ENCODE results near the gene LDLR. TPM values are rescaled to one million over a fixed set of nuclear protein-coding genes. Genes with fewer than 3 reads are reported as not detected.
"Not testable (repeated sequence)": the region's sequence is repeated elsewhere in the genome, so short reads cannot be mapped to it uniquely, and the experiment has no call there.

Gene LDLR
- total RNA-seq, 2 donors from 2014 or later, result 179 to 194 TPM

- Mint-ChIP-seq H3K27ac (no peak overlapping the region), H3K36me3 (no peaks in the 10 kb centered on the region), H3K4me1 (ENCODE audit: low read depth in 2 of 2) (no peaks in the 10 kb centered on the region), H3K27me3 (no peaks in the 10 kb centered on the region), H3K4me3 (no peak overlapping the region), H3K9me3 (no peaks in the 10 kb centered on the region)
- DNase-seq (ENCODE audit: low spot score), result no peak
- no peak for ATAC-seq
These were observed 56.3 kb downstream of the LDLR start for GRCh38 chr19:11145536-11145924.

GRCh38 chr19:11148001-11148400 lies 58.7 kb downstream of the LDLR start:
- no peaks in the 10 kb centered on the region for H3K36me3 Mint-ChIP-seq
- DNase-seq (ENCODE audit: low spot score) (no peak), ATAC-seq (no peak)
- no peaks in the 10 kb centered on the region for H3K4me1 Mint-ChIP-seq (ENCODE audit: low read depth in 2 of 2)
- no peak overlapping the region for H3K27ac Mint-ChIP-seq
- H3K4me3 Mint-ChIP-seq, result no peak overlapping the region
- H3K27me3 Mint-ChIP-seq, result no peaks in the 10 kb centered on the region
- H3K9me3 Mint-ChIP-seq, result no peaks in the 10 kb centered on the region

- peaks cover 11 to 13% of the 10 kb centered on the region in 2 donors for H3K4me1 Mint-ChIP-seq (ENCODE audit: low read depth in 2 of 2)
- H3K4me3 Mint-ChIP-seq, result no peak overlapping the region
- no peaks in the 10 kb centered on the region for H3K9me3 Mint-ChIP-seq
- H3K27me3 Mint-ChIP-seq, result no peaks in the 10 kb centered on the region
- ATAC-seq (no peak), DNase-seq (ENCODE audit: low spot score) (no peak)
- H3K36me3 Mint-ChIP-seq, result no peaks in the 10 kb centered on the region
- H3K27ac Mint-ChIP-seq, result no peak overlapping the region
These were observed 61.9 kb downstream of the LDLR start for GRCh38 chr19:11151181-11151580.

- Mint-ChIP-seq H3K4me1 (ENCODE audit: low read depth in 2 of 2) (peaks cover 12 to 13% of the 10 kb centered on the region in 2 donors), H3K36me3 (no peaks in the 10 kb centered on the region), H3K27me3 (no peaks in the 10 kb centered on the region), H3K9me3 (no peaks in the 10 kb centered on the region), H3K27ac (no peak overlapping the region), H3K4me3 (no peak overlapping the region)
- DNase-seq (ENCODE audit: low spot score) (no peak), ATAC-seq (no peak)
These were observed 63.2 kb downstream of the LDLR start for GRCh38 chr19:11152318-11153062.

GRCh38 chr19:11154683-11155047 lies 65.4 kb downstream of the LDLR start:
- Mint-ChIP-seq H3K27ac (peak overlapping the region; percentile 22 to 24), H3K36me3 (no peaks in the 10 kb centered on the region), H3K9me3 (no peaks in the 10 kb centered on the region), H3K27me3 (no peaks in the 10 kb centered on the region), H3K4me1 (ENCODE audit: low read depth in 2 of 2) (peaks cover 12 to 13% of the 10 kb centered on the region in 2 donors), H3K4me3 (peak overlapping the region; percentile 92)
- no peak for ATAC-seq
- DNase-seq (ENCODE audit: low spot score), result no peak

GRCh38 chr19:11155373-11156120 lies 66.3 kb downstream of the LDLR start, which contains the start of gene SPC24:
Gene SPC24 (minus strand): TSS chr19:11155782. CDS start chr19:11155776, 6 bp downstream.
- ATAC-seq, result peak; percentile 100
- no peaks in the 10 kb centered on the region for H3K36me3 Mint-ChIP-seq

GRCh38 chr19:11159598-11160439 lies 70.6 kb downstream of the LDLR start:
- Mint-ChIP-seq H3K36me3 (no peaks in the 10 kb centered on the region), H3K4me3 (no peak overlapping the region), H3K27ac (no peak overlapping the region), H3K9me3 (no peaks in the 10 kb centered on the region), H3K27me3 (no peaks in the 10 kb centered on the region), H3K4me1 (ENCODE audit: low read depth in 2 of 2) (peaks cover 5 to 7% of the 10 kb centered on the region in 2 donors)
- DNase-seq (ENCODE audit: low spot score) (no peak), ATAC-seq (no peak)

More at GRCh38 chr19:11155373-11156120, 66.3 kb downstream of the LDLR start, which contains the start of gene SPC24:
- Mint-ChIP-seq H3K9me3 (no peaks in the 10 kb centered on the region), H3K4me1 (ENCODE audit: low read depth in 2 of 2) (peaks cover 12 to 13% of the 10 kb centered on the region in 2 donors), H3K27me3 (no peaks in the 10 kb centered on the region), H3K4me3 (peak within 1 kb of the TSS; percentile 92), H3K27ac (peak within 1 kb of the TSS; percentile 22 to 80)
- DNase-seq (ENCODE audit: low spot score), result peak; percentile 96

- not testable (repeated sequence) for H3K36me3 Mint-ChIP-seq; DNase-seq (ENCODE audit: low spot score); H3K9me3 Mint-ChIP-seq
These were observed 71.1 kb downstream of the LDLR start for GRCh38 chr19:11160440-11160768.

GRCh38 chr19:11164296-11164695 lies 75.0 kb downstream of the LDLR start:
- Mint-ChIP-seq H3K36me3 (no peaks in the 10 kb centered on the region), H3K9me3 (no peaks in the 10 kb centered on the region), H3K27me3 (no peaks in the 10 kb centered on the region), H3K4me1 (ENCODE audit: low read depth in 2 of 2) (no peaks in the 10 kb centered on the region), H3K27ac (no peak overlapping the region), H3K4me3 (no peak overlapping the region)
- DNase-seq (ENCODE audit: low spot score), result no peak
- ATAC-seq, result no peak

More at GRCh38 chr19:11160440-11160768, 71.1 kb downstream of the LDLR start:
- not testable (repeated sequence) for H3K4me3 Mint-ChIP-seq; ATAC-seq; H3K27me3 Mint-ChIP-seq; H3K4me1 Mint-ChIP-seq (ENCODE audit: low read depth in 2 of 2); H3K27ac Mint-ChIP-seq

- Mint-ChIP-seq H3K4me1 (ENCODE audit: low read depth in 2 of 2) (no peaks in the 10 kb centered on the region), H3K27ac (no peak overlapping the region), H3K27me3 (no peaks in the 10 kb centered on the region), H3K9me3 (no peaks in the 10 kb centered on the region), H3K36me3 (no peaks in the 10 kb centered on the region), H3K4me3 (no peak overlapping the region)
- no peak for DNase-seq (ENCODE audit: low spot score)
- ATAC-seq, result no peak
These were observed 75.7 kb downstream of the LDLR start for GRCh38 chr19:11164879-11165406.

- DNase-seq (ENCODE audit: low spot score) (no peak), ATAC-seq (no peak)
- Mint-ChIP-seq H3K4me3 (no peak overlapping the region), H3K4me1 (ENCODE audit: low read depth in 2 of 2) (no peaks in the 10 kb centered on the region), H3K27me3 (no peaks in the 10 kb centered on the region), H3K9me3 (no peaks in the 10 kb centered on the region), H3K27ac (no peak overlapping the region), H3K36me3 (no peaks in the 10 kb centered on the region)
These were observed 76.3 kb downstream of the LDLR start for GRCh38 chr19:11165486-11166030.

- Mint-ChIP-seq H3K27ac (no peak overlapping the region), H3K4me3 (no peak overlapping the region), H3K9me3 (no peaks in the 10 kb centered on the region), H3K4me1 (ENCODE audit: low read depth in 2 of 2) (no peaks in the 10 kb centered on the region), H3K36me3 (no peaks in the 10 kb centered on the region), H3K27me3 (no peaks in the 10 kb centered on the region)
- ATAC-seq (no peak), DNase-seq (ENCODE audit: low spot score) (no peak)
These were observed 77.2 kb downstream of the LDLR start for GRCh38 chr19:11166281-11167142.

- DNase-seq (ENCODE audit: low spot score), result no peak
- Mint-ChIP-seq H3K36me3 (no peaks in the 10 kb centered on the region), H3K4me1 (ENCODE audit: low read depth in 2 of 2) (no peaks in the 10 kb centered on the region), H3K27me3 (no peaks in the 10 kb centered on the region), H3K27ac (no peak overlapping the region), H3K4me3 (no peak overlapping the region), H3K9me3 (no peaks in the 10 kb centered on the region)
- ATAC-seq, result no peak
These were observed 79.3 kb downstream of the LDLR start for GRCh38 chr19:11168568-11168967.
